NT2/D1 (cell line): ENCODE data around the gene S100A9.

ENCODE experiments used
- SUZ12 ChIP-seq: IDR thresholded peaks from 2 replicates; pipeline ENCODE4 v1.6.1; 2011; ENCODE audit not compliant: insufficient read length, insufficient read depth; ENCODE audit errors: extremely low read depth
- YY1 ChIP-seq: IDR thresholded peaks from 2 replicates; pipeline ENCODE4 v1.6.1; 2011; ENCODE audit not compliant: insufficient read length, insufficient read depth

DNA sequence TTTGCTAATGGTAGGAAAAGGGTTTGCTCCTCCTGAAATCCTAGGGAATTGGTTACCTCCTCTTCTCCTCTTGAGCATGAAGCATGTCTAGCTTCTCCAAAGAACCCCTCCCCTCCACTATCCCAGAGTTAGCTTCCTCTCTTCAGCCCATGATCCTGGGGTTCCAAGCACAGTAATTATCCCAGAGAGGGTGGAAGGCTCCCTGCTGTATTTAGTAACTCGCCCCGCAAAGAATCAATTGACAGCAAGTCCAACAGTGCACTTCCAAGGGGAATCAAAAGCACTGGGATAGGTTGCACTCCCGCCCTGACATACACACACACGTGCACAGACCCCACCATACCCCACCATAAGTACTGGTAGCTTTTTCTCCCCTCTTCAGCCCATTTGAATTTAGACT is 30.1 kb downstream of the S100A9 start:
- no peak for TF ChIP-seq SUZ12
- no peak for TF ChIP-seq YY1
